HG03103 (cell line): ENCODE measurements around the gene ANO4.

Experiments
- ATAC-seq: cut with Tn5 transposase; IDR thresholded peaks from one replicate; pipeline ENCODE4 v1.9.1; 2021; ENCODE audit warnings: low read depth; ENCODE audit not compliant: unreplicated experiment

ANO4 gene

GRCh38 chr12:100936661-100937060, 142.1 kb downstream of the ANO4 start:
- ATAC-seq: no peak

GRCh38 chr12:100940503-100940902, 145.9 kb downstream of the ANO4 start:
- no peak for ATAC-seq

DNA sequence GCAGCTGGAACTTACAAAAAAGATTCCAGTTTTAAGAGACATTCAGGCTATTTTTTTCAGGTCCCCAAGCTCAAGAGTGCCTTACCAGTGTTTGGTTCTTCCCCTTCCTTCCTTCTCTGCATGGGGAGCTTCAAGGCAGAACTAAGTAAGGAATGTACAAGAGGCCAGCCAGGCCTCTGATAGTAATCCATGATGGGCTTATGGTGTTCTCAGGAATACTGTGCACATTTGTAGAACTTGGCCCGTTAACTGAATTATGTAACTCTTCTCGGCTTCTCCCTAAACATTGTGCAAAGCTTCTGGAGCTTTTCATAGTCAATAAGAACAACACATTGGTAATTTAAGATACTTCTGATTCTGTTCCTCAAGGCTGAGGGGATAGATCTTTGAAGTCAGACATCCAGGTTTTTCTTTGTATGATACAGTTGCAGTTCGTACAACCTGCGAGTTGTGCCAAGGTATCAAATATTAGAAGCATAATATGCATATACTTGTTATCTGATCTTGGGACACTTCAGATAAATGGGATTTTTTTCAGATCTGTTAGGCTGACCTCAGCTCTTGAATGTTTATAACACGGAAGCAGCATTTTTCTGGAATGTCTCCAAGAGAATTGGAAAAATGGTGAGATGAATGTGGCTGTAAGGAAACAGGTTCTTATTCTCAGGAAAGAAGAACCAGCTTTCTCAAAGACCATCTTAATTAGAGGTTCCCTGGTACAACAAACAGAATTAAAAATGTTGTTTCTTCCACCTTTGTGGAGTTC, 148.6 kb downstream of the ANO4 start:
- no peak for ATAC-seq

GRCh38 chr12:100951756-100952155, 157.2 kb downstream of the ANO4 start:
- ATAC-seq: no peak

DNA sequence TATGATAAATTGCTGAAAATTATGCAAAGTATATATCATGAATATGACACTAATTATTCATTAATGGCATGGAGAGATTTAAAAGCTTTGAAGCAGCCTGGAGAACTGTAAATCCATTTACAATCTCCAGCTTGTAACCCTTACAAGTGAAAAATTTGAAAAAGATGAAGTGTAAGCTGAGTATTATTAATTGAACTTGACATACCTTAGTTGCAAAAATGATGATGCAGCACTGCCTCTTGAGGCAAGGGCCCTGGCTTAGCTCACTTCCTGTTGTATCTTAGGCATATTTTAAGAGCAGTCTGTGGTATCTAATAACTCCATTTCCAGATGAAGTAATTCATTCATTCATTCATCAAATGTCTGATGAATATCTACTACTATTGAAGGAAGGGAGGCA, 158.6 kb downstream of the ANO4 start:
- ATAC-seq: no peak

GRCh38 chr12:100953677-100954076, 159.1 kb downstream of the ANO4 start:
- ATAC-seq: no peak

DNA sequence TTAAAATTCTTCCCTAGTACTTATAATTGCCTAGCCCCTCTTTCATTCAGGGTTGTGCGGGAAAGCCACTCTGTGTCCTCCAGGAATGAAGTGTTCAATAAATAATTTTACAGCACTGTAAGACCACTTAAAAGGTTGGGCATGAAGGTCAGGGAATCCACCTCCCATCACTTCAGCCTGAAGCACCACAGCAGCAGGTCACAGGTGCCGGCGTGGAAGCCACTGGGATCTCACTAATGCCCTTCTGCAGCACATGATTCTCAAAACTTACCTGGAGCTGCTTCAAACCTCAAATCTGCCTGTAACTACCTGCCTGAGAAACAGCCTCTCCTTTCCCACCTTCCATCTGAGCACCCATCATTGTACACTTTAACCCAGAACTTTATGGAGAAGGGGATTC, 159.5 kb downstream of the ANO4 start:
- ATAC-seq: no peak

- ATAC-seq: no peak
Measured at GRCh38 chr12:100955139-100955538, 160.6 kb downstream of the ANO4 start.

GRCh38 chr12:100956311-100956852, 161.8 kb downstream of the ANO4 start:
- no peak for ATAC-seq

DNA sequence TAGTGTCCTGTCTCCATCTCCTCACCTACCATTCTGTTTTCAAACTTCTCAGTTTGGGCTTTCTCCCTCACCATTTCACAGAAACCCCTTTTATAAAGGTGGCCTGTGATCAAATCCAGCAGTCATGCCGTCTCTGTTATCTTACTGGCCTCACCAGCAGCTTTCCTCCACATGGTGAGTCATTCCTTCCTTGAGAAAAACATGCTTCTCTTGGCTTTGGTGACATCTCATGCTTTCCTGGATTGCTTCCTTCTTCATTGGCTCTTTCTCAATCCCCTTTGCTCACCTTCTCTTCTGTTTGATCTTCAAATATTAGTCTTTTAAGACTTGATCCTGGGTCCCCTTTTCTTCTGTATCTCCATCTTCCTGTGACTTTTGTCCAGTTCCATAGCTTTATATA, 164.9 kb downstream of the ANO4 start:
- ATAC-seq: no peak

DNA sequence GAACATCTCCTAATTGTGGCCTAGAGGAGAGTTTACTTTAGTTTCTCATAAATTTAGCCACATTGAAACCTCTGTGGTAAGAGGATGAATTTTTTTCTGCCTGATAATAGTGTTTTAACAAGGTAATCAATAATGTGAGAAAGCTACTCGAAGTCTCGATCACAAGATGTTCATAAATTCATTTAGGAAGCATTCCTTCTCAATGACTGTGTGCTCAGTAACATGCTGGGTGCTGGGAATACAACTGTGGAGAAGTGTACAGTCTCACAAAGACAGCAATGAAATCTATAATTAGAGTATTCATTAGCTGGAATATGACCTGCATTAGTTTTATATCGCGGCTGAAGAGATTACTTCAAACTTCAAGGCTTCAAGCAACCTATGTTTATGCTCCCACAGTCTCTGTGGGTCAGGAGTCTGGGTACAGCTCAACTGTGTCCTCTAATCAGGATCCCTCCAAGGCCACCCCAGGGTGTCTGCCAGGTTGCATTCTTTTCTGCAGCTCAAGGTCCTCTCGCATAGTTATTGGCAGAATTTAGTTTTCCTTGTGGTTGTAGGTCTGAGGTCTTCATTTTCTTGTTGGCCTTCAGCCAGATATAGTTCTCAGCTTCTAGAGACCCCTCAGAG, 167.6 kb downstream of the ANO4 start:
- no peak for ATAC-seq

GRCh38 chr12:100963381-100963780, 168.8 kb downstream of the ANO4 start:
- no peak for ATAC-seq

DNA sequence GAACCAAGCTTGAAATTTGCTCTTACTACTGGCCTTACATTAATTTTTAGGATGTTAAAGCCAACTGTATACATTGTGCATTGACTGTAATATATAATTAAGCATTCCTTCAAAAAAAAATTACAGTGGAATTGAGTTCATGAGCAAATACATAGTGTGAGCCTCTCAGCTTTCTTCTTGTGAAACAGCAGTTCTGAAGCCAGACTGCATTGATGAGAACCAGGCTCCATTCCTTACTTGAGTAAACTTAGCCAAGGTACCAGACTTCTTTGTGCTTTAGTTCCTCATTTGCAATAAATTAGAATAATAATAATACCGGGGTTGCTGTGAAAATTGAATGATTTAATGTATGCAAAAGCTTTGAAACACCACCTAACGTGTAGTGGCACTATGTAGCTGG, 169.5 kb downstream of the ANO4 start:
- ATAC-seq: no peak

DNA sequence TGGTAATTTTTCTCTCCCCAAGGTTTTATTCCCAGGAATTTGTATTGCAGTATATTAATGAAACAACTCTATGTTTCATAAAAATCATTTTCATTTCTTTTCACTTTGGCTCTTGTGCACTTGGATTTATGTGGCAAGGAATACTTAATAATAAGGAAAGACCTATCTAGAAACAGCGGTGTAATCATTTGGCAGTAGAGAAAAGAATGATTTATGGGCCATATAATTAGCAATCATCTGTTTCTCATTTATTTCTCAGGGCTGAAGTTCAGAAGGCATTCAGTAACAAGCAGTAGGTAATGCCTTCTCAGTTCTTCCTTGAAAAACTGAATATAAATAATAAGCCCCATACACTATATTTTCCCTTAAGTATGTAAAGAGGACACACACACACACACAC, 172.6 kb downstream of the ANO4 start:
- no peak for ATAC-seq

GRCh38 chr12:100970894-100971293, 176.3 kb downstream of the ANO4 start:
- ATAC-seq: no peak

GRCh38 chr12:100972121-100972520, 177.5 kb downstream of the ANO4 start:
- no peak for ATAC-seq

DNA sequence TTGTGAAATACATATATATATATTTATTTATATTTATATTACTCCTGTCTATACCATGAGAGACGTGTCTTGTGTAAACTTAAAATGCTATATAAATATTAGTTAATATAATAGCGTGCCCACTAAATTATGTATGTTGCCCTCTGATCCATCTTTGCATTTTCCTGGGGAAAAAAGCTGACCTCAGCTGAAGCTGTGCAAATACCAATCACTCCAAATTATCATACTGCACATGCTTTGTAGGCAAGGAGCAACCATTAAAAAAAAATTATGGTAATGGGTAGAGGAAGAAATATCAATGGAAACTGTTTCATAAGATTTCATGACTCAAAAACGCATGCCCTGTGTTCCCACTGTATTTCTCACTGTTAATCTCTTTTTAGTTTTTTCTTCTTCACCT, 179.8 kb downstream of the ANO4 start:
- no peak for ATAC-seq

DNA sequence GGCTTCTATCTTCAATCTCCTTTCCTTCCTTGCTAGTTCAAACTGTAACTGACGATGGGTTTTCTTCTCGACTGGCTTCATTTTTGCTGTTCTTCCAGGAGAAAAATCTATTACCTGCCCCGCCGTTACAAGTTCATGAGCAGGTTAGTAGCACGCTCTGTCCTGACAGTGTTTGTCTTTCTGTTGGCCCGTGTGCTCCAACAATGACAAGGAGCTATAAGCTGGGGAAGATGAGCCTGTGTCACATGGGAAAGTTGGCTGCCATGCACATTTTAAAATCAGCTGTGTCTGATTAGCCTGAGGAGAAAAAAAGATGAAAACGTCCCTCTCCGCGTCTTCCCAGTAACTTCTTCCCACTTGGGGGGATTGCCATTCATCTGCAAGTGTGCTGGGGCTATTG, 180.2 kb downstream of the ANO4 start:
- no peak for ATAC-seq

GRCh38 chr12:100976735-100977134, 182.2 kb downstream of the ANO4 start:
- ATAC-seq: no peak

DNA sequence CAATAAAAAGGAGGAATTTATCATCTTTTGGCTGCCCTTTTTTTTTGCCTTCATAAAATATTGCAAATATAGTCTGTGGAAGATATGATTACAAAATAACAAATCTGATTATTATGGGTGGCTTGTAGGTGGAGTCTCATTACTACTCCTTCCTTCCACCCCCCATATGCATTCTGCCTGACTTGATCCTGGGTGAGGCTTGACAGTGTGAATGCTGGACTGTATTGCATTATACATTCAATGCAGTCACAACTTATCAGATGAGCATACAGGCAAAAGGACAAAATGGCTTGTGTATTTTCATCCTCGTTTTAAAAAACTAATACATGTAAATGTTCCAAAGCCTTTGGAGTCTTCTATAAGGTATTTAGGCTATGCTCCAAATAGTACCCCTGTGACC, 186.3 kb downstream of the ANO4 start:
- no peak for ATAC-seq

DNA sequence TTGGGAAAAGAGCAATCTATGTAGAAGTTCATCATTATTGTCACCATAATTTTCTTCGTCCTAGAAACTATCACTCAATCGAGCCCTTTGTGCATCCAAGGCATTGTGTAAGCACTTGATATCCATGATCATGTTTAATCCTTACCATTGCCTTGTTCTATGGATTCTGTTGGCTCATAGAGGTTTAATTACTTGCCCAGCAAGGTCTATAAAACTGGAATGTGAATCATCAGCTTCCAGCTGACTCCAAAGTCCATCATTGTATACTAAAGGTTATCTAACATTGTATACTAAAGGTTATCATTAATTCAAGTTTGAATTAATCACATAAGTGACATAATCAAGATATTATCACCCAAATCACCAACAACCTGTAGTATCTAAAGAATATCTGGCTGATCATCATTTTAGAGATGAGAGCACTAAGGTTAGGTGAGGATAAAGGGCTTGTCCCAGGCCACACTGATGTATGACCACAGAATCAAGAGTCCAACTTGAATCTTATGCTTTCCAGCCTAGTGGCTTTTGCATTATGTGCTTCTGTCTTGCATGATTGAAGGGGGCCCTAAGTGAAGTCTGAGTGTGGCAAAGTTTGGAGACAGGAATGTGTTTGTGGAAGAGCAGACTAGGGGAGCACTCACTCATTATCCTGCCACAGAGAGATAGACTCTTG, 188.1 kb downstream of the ANO4 start:
- no peak for ATAC-seq

GRCh38 chr12:100984796-100985195, 190.2 kb downstream of the ANO4 start:
- ATAC-seq: no peak
